ENCODE results near the gene RASA3. TPM values are rescaled to one million over a fixed set of nuclear protein-coding genes. Genes with fewer than 3 reads are reported as not detected.

Gene RASA3
- total and polyA plus RNA-seq, 2 of the 4 experiments (the other 2 are of a cell fraction), result 21.0 to 31.4 TPM

DNA sequence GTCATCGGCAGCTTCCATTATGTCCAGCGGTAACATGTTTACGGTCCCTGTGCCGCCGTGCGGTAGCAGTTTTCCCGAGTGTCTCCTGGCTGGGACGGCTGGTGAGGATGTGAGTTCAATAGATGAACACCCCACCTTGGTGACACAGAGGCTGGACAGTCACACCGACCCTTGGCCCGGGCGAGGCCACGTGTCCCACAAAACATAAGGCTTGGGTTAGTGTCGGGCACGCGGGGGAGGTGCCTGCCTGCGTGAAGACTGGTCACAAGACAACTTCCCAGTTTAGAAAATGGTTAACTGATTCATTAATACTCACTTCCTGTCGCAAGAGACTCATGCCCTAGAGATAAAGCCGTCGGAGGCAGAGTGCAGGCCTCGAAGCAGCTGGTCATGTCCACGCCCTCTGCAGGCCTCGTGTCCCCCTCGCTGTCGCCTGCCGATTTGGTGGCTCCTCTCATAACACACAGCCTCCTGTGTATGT lies 17.2 kb downstream of the RASA3 start:
- Histone ChIP-seq H2AK5ac (ENCODE audit: low read depth, low read length) (peak overlapping the region; percentile 99), H3K4me1 (ENCODE audit: control insufficient read depth, insufficient read depth, low read length) (peaks cover 52% of the 10 kb centered on the region), H3K27ac (ENCODE audit: insufficient read depth, low read length) (peak overlapping the region; percentile 82), H4K5ac (ENCODE audit: low read depth, low read length) (peak overlapping the region; percentile 85), H2AK9ac (replicated peaks; ENCODE audit: low read depth, low read length, poor library complexity) (peak overlapping the region; percentile 72), H3K27me3 (ENCODE audit: control insufficient read depth, insufficient read depth, low read length) (no peaks in the 10 kb centered on the region), H2BK15ac (ENCODE audit: low read depth, low read length) (peak overlapping the region; percentile 63; the same call in 1 of the 3 replicates), H3K23ac (ENCODE audit: low read depth, low read length) (peak overlapping the region; percentile 96), H3K9ac (ENCODE audit: low read depth, low read length) (peak overlapping the region; percentile 52), H4K8ac (ENCODE audit: low read depth in 2 of 2, low read length in 2 of 2) (peak overlapping the region; percentile 48 to 92), H4K20me1 (ENCODE audit: insufficient read depth, low read length) (peaks cover 11% of the 10 kb centered on the region), H3K9me3 (ENCODE audit: control insufficient read depth, insufficient read depth, low read length) (no peaks in the 10 kb centered on the region), H3K9me1 (ENCODE audit: insufficient read depth, low read length) (peaks cover 33% of the 10 kb centered on the region), H3K14ac (replicated peaks; ENCODE audit: low read depth, low read length) (peak overlapping the region; percentile 90), H2AFZ (replicated peaks; ENCODE audit: low read length, poor library complexity) (peak overlapping the region; percentile 3), H3K4me3 (ENCODE audit: insufficient read depth, low read depth, low read length) (no peak overlapping the region), H4K91ac (ENCODE audit: insufficient read depth, low read depth, low read length) (peak overlapping the region; percentile 82), H3K36me3 (ENCODE audit: control insufficient read depth, insufficient read depth, low read length) (peaks cover 6% of the 10 kb centered on the region), H3K79me1 (ENCODE audit: low read depth in 1 of 2, low read length in 2 of 2) (peaks cover 11 to 67% of the 10 kb centered on the region in 2 experiments; a peak in 3 of 4 replicates), H3K18ac (ENCODE audit: low read depth, low read length) (peak overlapping the region; percentile 81), H3K56ac (ENCODE audit: extremely low read depth, insufficient read depth, low read length) (peak overlapping the region; percentile 69; the same call in 1 of the 2 replicates), H2BK5ac (ENCODE audit: low read depth, low read length, poor library complexity, severe bottlenecking) (peak overlapping the region; percentile 75), H2BK120ac (ENCODE audit: low read depth, low read length) (peak overlapping the region; percentile 95), H2BK20ac (ENCODE audit: low read depth, low read length) (peak overlapping the region; percentile 89), H3K4ac (ENCODE audit: low read depth, low read length) (peak overlapping the region; percentile 98), H3K4me2 (ENCODE audit: low read depth, low read length) (peak overlapping the region; percentile 22)
- WGBS, 2 experiments (ENCODE audit: extremely low coverage in 2 of 2, insufficient read length in 1 of 2), result 18% methylated on average over 10 of the region's 25 CpGs; no CpG with 5 or more reads in 1 of the 2 experiments
- in situ Hi-C loops (cut with MboI; ENCODE audit: low sequenced_read_pairs) (no loop called here), dilution Hi-C loops (cut with HindIII; ENCODE audit: low sequenced_read_pairs, unreplicated experiment) (no loop called here), intact Hi-C loops (cut with micrococcal nuclease) (no loop called here)
- ChIA-PET CTCF (no interaction called here), POLR2A (ENCODE audit: unreplicated experiment) (no interaction called here)
- BruUV-seq (replicated peaks), result no TSS peak
- ATAC-seq (ENCODE audit: low read depth), result peak; percentile 25
- TF ChIP-seq FOS (IDR thresholded peaks at IDR 0.05; ENCODE audit: low read depth, low read length) (peak; percentile 74), MXI1 (IDR thresholded peaks at IDR 0.05; ENCODE audit: borderline replicate concordance, low read depth, low read length) (0 out of 2 replicates have a peak, but pooled peaks have one; percentile 58), POLR2A (IDR thresholded peaks at IDR 0.05; ENCODE audit: low read depth, low read length) (peak; percentile 58; the same call in 1 of the 2 replicates), RCOR1 (IDR thresholded peaks at IDR 0.05; ENCODE audit: insufficient replicate concordance, low read length) (peak; percentile 69), ELK1 (IDR thresholded peaks at IDR 0.05; ENCODE audit: borderline replicate concordance, low read depth, low read length) (no peak), SMC3 (IDR thresholded peaks at IDR 0.05; ENCODE audit: low read depth, low read length) (peak; percentile 29; the same call in 1 of the 2 replicates), MAZ (IDR thresholded peaks at IDR 0.05; ENCODE audit: borderline replicate concordance, low read depth, low read length) (no peak), CTCF (conservative IDR thresholded peaks at IDR 0.05; ENCODE audit: low read depth, low read length) (peak; percentile 37), MAFK (IDR thresholded peaks at IDR 0.05; ENCODE audit: low read depth, low read length) (no peak), RAD21 (IDR thresholded peaks at IDR 0.05; ENCODE audit: low read length) (peak; percentile 48), BHLHE40 (IDR thresholded peaks at IDR 0.05; ENCODE audit: low read depth, low read length) (peak; percentile 89), NFE2L2 (IDR thresholded peaks at IDR 0.05; ENCODE audit: low read depth, low read length) (no peak), CHD1 (IDR thresholded peaks at IDR 0.05; ENCODE audit: low read depth, low read length) (no peak), RFX5 (IDR thresholded peaks at IDR 0.05; ENCODE audit: low read depth, low read length) (no peak), CEBPB (IDR thresholded peaks at IDR 0.05; ENCODE audit: low read depth, low read length) (peak; percentile 74)
- TF ChIP-seq, protein P1, sequence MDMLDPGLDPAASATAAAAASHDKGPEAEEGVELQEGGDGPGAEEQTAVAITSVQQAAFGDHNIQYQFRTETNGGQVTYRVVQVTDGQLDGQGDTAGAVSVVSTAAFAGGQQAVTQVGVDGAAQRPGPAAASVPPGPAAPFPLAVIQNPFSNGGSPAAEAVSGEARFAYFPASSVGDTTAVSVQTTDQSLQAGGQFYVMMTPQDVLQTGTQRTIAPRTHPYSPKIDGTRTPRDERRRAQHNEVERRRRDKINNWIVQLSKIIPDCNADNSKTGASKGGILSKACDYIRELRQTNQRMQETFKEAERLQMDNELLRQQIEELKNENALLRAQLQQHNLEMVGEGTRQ (IDR thresholded peaks at IDR 0.05; ENCODE audit: low read depth, low read length), result peak; percentile 93
- peak; percentile 94 for DNase-seq

Measured in IMR-90 (cell line).